ENCODE results near the gene IFNA10. TPM values are rescaled to one million over a fixed set of nuclear protein-coding genes. Genes with fewer than 3 reads are reported as not detected.
"Not testable (repeated sequence)": the region's sequence is repeated elsewhere in the genome, so short reads cannot be mapped to it uniquely, and the experiment has no call there.

IFNA10 gene
- not detected for polyA plus RNA-seq
- long read RNA-seq, donor 1, result 0 reads
- long read RNA-seq, donor 2, result 0 reads
- long read RNA-seq, donor 3, result 0 reads
- long read RNA-seq, donor 4, result 0 reads
- long read RNA-seq, donor 5, result 0 reads
- long read RNA-seq, donor 6, result 0 reads
- long read RNA-seq, donor 7, result 0 reads
- long read RNA-seq, donor 8, result 0 reads
- long read RNA-seq, donor 9, result 0 reads
- long read RNA-seq, donor 10, result 0 reads
- long read RNA-seq, donor 11, result 0 reads

DNA sequence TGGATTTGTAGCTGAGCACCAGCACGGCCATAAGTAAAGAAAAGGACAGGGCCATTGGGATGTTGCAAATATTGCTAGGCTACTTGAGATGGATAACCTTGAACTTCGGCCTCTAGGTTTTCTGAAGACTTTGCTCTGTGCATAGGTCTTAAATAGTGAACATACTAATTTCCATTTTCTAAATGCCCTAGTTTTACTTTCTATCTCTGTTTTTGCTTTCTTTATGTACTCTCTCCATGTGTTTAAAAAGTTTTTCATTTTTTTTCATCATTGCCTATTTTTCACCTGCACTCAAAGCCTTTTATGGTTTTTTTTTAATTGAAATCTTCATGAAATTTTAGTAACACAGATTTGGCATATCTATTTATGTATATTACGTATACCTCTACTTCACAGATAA lies at the start of gene IFNA10:
Gene IFNA10 (minus strand): TSS at position 101 of the 400 bp plus-strand sequence. CDS start 46 bp downstream, at position 55.
- H3K4me3 ChIP-seq (ENCODE audit: low read length); H3K9me3 ChIP-seq (ENCODE audit: control insufficient read depth, low read depth, low read length); H3K27me3 ChIP-seq (ENCODE audit: control insufficient read depth, insufficient read depth, low read length); DNase-seq; H3K4me1 ChIP-seq (ENCODE audit: control insufficient read depth, insufficient read depth, low read length); H3K36me3 ChIP-seq (ENCODE audit: control insufficient read depth, insufficient read depth, low read length); H3K27ac ChIP-seq (ENCODE audit: low read length): not testable (repeated sequence)
- WGBS (ENCODE audit: insufficient coverage, low lambda C conversion rate), result 100% methylated on average over 1 of the region's 3 CpGs

DNA sequence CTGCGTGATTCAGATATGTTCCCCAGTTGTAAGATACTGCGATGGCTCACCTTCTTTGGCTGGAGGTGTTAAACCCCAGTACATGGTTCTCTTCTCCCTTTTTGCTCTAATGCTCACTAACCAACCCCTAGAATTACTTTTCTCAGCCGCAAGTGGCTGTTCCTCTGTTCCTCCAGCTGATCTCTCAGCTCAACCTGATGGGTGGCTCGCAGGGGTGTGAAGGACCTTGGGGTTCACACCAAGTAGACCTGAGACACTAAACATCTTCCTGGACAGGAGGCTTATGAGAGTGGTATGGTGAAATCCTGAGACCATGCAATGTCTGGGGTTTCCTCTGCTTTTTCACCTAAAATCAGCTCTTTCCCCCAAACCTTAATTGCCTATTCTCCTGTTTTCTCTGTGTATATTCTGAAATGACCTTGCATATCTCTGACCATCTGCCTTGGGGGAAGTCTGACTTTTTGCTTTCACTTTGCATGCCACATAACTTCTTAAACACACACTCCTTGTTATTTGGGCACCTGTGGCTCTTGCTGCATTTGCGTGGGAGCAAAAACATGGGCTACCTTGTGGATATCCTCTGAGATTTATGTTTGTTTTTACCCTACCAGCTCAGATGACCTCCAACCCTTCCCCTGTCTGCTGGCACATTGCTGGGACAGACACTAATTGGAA lies 48.7 kb upstream of the IFNA10 start:
- Histone ChIP-seq H3K27me3 (ENCODE audit: control insufficient read depth, insufficient read depth, low read length) (peaks cover 3% of the 10 kb centered on the region), H3K4me1 (ENCODE audit: control insufficient read depth, insufficient read depth, low read length) (no peaks in the 10 kb centered on the region), H3K36me3 (ENCODE audit: control insufficient read depth, insufficient read depth, low read length) (no peaks in the 10 kb centered on the region), H3K4me3 (ENCODE audit: low read length) (no peak overlapping the region), H3K9me3 (ENCODE audit: control insufficient read depth, low read depth, low read length) (no peaks in the 10 kb centered on the region), H3K27ac (ENCODE audit: low read length) (no peak overlapping the region)
- no peak for DNase-seq
- no CpG with 5 or more reads among the region's 5 CpGs for WGBS (ENCODE audit: insufficient coverage, low lambda C conversion rate)

DNA sequence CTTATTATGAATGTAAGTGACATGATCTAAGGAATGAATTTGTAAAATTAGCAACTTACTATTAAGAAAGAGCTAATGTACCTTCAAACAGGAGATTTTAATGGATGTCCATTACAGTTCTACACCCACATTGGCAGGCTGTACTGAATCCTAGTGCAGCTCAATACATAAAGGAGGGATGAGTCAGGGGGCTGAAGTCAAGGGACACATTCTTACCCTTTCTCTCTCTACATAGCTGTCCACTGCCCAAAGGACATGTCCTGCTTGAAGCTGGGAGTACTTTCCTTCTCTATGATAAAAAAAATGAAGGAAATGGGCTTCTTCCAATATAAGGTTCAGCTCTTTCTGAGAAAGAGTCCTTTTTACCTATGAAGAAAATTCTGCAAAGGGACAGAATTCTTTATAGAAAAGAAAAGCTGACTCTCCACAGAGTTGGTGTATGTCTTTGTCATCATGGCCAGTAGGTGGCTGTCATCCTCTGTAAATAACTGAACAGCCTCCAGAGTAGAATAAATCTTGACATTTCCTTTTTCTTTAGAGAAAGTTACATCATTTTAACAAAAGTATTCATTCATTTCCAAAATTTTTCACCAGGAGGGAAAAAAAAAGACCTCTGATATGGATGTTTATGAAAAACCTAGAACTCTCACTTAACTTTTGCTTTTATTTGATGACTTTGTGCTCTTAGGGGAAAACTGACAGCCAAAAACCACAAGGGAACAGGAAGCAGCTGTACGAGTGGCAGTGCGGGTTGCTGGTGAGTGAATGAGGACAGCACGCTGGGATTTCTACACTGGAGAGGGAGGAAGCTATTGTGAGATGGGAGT lies 46.0 kb upstream of the IFNA10 start:
- no peak for DNase-seq
- Histone ChIP-seq H3K27me3 (ENCODE audit: control insufficient read depth, insufficient read depth, low read length) (peaks cover 3% of the 10 kb centered on the region), H3K9me3 (ENCODE audit: control insufficient read depth, low read depth, low read length) (no peaks in the 10 kb centered on the region), H3K4me1 (ENCODE audit: control insufficient read depth, insufficient read depth, low read length) (no peaks in the 10 kb centered on the region), H3K4me3 (ENCODE audit: low read length) (no peak overlapping the region), H3K36me3 (ENCODE audit: control insufficient read depth, insufficient read depth, low read length) (no peaks in the 10 kb centered on the region), H3K27ac (ENCODE audit: low read length) (no peak overlapping the region)
- whole genome bisulfite sequencing (ENCODE audit: insufficient coverage, low lambda C conversion rate), result 0% methylated on average over 1 of the region's 3 CpGs

DNA sequence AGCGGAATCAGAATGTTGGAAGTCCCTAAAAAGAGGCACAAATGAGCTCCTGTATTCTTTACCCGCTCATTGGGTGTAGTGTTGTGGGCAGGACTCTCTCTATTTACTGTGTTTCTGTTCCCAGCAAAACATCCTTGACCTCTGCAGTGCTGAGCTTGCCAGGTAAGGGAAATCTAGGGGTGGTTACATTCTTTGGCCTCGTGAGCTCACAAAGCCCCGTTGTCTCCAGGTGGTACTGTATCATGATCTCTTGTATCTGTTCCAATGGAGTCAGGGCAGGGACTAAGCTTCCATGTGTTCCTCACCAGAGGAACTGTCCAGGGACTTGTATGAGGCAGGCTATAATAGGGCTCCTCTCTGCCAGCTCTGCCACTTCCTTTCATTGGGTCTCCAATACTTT lies 44.7 kb upstream of the IFNA10 start:
- no CpG with 5 or more reads among the region's 4 CpGs for WGBS (ENCODE audit: insufficient coverage, low lambda C conversion rate)
- no peaks in the 10 kb centered on the region for H3K36me3 ChIP-seq (ENCODE audit: control insufficient read depth, insufficient read depth, low read length)
- H3K27ac ChIP-seq (ENCODE audit: low read length), result no peak overlapping the region
- H3K27me3 ChIP-seq (ENCODE audit: control insufficient read depth, insufficient read depth, low read length), result peaks cover 3% of the 10 kb centered on the region
- no peak for DNase-seq
- no peaks in the 10 kb centered on the region for H3K9me3 ChIP-seq (ENCODE audit: control insufficient read depth, low read depth, low read length)
- H3K4me3 ChIP-seq (ENCODE audit: low read length), result no peak overlapping the region
- no peaks in the 10 kb centered on the region for H3K4me1 ChIP-seq (ENCODE audit: control insufficient read depth, insufficient read depth, low read length)

DNA sequence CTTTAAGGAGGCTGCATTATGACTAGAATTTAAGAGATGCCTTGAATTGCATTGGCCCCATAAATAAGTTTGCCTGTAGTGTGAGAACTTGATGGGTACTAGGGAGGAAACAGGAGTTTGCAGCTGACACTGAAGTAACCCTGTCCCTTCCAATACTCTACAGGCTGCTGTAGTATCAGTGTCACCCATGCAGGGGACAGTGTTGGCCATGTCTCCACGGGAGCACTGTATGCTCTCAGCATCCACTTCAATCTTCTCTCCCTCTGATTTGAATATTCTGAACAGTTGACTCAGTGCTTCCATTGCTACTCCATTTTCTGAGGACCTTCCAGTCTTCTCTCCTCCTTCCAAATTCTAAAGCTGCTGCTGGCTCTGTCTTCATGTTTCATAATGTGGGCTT lies 44.2 kb upstream of the IFNA10 start:
- H3K36me3 ChIP-seq (ENCODE audit: control insufficient read depth, insufficient read depth, low read length), result no peaks in the 10 kb centered on the region
- no CpG with 5 or more reads among the region's 1 CpG for WGBS (ENCODE audit: insufficient coverage, low lambda C conversion rate)
- H3K27me3 ChIP-seq (ENCODE audit: control insufficient read depth, insufficient read depth, low read length), result peaks cover 3% of the 10 kb centered on the region
- H3K4me3 ChIP-seq (ENCODE audit: low read length), result no peak overlapping the region
- no peaks in the 10 kb centered on the region for H3K9me3 ChIP-seq (ENCODE audit: control insufficient read depth, low read depth, low read length)
- no peak overlapping the region for H3K27ac ChIP-seq (ENCODE audit: low read length)
- DNase-seq, result no peak
- no peaks in the 10 kb centered on the region for H3K4me1 ChIP-seq (ENCODE audit: control insufficient read depth, insufficient read depth, low read length)

DNA sequence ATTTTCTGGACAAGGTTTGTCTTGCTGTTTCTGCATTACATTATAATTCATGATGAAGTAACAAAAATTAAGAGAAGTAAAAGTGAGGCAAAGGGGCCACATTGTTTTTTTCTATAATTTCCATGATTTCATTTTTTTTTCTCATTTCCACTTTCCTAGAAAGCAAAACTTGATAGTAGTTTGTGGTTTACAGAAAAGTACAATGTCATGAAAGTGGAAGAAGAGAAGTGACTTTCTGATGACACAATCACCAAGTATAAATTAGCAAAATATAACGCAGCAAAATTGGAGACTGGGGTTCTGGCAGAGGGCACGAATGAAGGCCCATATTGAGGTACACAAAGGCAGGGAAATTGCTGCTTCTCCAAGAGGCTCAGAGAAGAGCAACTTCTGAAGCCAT lies 37.9 kb upstream of the IFNA10 start:
- Histone ChIP-seq H3K4me1 (ENCODE audit: control insufficient read depth, insufficient read depth, low read length) (no peaks in the 10 kb centered on the region), H3K4me3 (ENCODE audit: low read length) (no peak overlapping the region), H3K36me3 (ENCODE audit: control insufficient read depth, insufficient read depth, low read length) (no peaks in the 10 kb centered on the region), H3K27ac (ENCODE audit: low read length) (no peak overlapping the region), H3K27me3 (ENCODE audit: control insufficient read depth, insufficient read depth, low read length) (no peaks in the 10 kb centered on the region), H3K9me3 (ENCODE audit: control insufficient read depth, low read depth, low read length) (no peaks in the 10 kb centered on the region)
- no peak for DNase-seq
- WGBS (ENCODE audit: insufficient coverage, low lambda C conversion rate), result no CpG with 5 or more reads among the region's 2 CpGs

DNA sequence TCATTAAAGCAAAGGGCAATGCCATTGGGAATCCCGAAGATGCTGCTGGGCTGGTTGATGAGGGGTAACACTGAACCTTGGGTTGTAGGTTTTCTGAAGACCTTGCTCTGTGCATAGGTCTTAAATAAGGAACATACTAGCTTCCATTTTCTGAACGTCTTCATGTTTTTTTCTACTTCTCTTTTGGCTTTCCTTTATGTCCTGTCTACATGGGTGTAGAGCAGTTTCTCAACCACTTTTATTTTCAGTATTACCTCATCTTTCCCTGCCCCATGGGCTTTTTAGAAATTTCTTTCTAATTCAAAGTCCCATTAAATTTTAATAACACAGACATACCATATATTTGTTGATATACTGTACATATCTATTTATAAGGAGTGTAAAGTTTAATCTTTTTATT lies 33.0 kb upstream of the IFNA10 start, which contains the start of gene IFNA14:
Gene IFNA14 (minus strand): TSS at position 95 of the 400 bp plus-strand sequence. CDS start 70 bp downstream, at position 25.
- no peak for DNase-seq
- no peak within 1 kb of the TSS for H3K4me3 ChIP-seq (ENCODE audit: low read length)
- no peaks in the 10 kb centered on the region for H3K27me3 ChIP-seq (ENCODE audit: control insufficient read depth, insufficient read depth, low read length)
- no peaks in the 10 kb centered on the region for H3K9me3 ChIP-seq (ENCODE audit: control insufficient read depth, low read depth, low read length)
- H3K36me3 ChIP-seq (ENCODE audit: control insufficient read depth, insufficient read depth, low read length), result no peaks in the 10 kb centered on the region
- H3K27ac ChIP-seq (ENCODE audit: low read length), result no peak within 1 kb of the TSS
- WGBS (ENCODE audit: insufficient coverage, low lambda C conversion rate), result 80% methylated on average over 1 of the region's 2 CpGs
- H3K4me1 ChIP-seq (ENCODE audit: control insufficient read depth, insufficient read depth, low read length), result no peaks in the 10 kb centered on the region

DNA sequence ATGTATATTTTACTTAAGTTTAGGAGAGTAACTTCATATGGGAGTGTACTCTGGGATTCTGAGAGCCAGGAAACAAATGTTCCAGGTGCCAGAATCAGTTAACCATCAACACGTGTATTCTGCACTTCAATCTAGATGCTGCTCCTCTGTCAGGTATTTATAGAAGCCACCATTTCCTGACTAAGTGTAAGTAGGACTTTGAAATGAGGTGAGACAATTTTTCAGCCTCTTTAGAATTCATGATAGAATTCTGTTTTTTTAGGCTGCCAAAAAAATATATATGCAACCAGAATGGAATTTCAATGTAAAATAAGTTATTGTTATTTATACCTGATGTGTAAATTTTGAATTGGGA lies 29.4 kb upstream of the IFNA10 start:
- DNase-seq; H3K9me3 ChIP-seq (ENCODE audit: control insufficient read depth, low read depth, low read length); H3K27ac ChIP-seq (ENCODE audit: low read length); H3K4me3 ChIP-seq (ENCODE audit: low read length); H3K4me1 ChIP-seq (ENCODE audit: control insufficient read depth, insufficient read depth, low read length); H3K36me3 ChIP-seq (ENCODE audit: control insufficient read depth, insufficient read depth, low read length); H3K27me3 ChIP-seq (ENCODE audit: control insufficient read depth, insufficient read depth, low read length): not testable (repeated sequence)
- WGBS (ENCODE audit: insufficient coverage, low lambda C conversion rate), result no CpG with 5 or more reads among the region's 1 CpG

DNA sequence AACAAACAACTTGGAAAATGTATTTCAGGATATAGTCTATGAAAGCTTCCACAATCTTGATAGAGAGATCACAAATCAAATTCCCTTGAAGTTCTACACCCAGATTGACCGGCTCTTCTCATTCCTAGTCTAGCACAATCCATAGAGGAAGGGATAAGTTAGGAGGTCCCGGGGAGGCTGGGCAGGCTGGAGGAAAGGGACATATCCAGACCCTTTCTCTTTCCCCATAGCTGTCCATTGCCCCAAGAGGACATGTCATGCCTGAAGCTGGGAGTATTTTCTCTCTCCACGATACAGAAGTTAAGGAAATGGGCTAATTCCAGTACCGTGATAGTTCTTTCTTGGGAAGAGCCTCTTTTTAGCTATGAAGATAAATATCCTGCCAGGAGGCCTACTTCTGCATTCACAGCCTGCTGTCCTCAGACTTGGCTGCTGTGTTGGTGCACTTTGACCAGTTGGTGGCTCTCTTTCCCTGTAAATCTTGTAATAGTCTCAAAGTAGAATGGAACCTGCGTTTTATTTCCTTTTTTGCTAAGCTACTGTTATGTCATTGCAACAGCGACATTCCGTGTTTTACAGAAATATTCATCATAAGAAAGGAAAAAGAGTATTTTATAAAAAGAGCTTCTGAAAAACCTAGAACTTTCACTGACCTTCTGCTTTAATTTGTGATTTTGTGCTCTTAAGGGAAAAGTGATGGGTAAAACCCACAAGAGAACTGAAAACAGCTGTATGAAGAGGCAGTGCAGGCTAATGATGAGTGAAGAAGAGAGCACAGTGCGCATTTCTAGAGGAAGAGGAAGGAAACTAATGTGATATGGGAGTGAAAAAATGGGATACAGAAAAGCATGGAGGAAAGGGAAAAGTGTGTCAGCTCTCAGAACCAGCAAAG lies 28.8 kb upstream of the IFNA10 start:
- H3K4me1 ChIP-seq (ENCODE audit: control insufficient read depth, insufficient read depth, low read length), result not testable (repeated sequence)

DNA sequence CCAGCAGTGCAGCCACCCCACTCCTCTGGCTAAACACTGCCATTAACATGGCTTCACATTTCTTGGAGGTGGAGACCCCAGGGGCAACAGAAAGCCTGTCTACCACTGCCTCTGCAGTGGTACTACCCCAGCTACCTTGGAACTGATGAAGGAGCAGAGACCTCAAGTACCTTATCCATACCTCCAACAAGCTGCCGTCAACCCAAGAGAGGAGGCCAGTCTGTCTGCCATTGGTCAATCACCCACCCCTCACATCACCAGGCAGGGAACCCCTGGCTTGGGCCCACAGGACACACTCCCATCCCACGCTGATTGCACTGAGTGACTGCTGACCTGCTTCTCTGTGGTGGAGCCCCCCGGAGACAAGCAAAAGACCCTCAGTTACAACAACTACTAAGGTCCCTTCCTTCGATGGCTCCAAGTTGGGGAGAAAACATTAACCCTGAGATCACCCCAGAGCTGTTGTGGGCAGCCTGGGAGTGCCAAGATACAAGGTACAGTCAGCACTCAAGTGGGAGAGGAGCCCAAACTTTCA lies 27.3 kb upstream of the IFNA10 start:
- no peaks in the 10 kb centered on the region for H3K9me3 ChIP-seq (ENCODE audit: control insufficient read depth, low read depth, low read length)
- no peak for DNase-seq
- no peak overlapping the region for H3K27ac ChIP-seq (ENCODE audit: low read length)
- no CpG with 5 or more reads among the region's 4 CpGs for WGBS (ENCODE audit: insufficient coverage, low lambda C conversion rate)
- H3K36me3 ChIP-seq (ENCODE audit: control insufficient read depth, insufficient read depth, low read length), result no peaks in the 10 kb centered on the region
- no peaks in the 10 kb centered on the region for H3K4me1 ChIP-seq (ENCODE audit: control insufficient read depth, insufficient read depth, low read length)
- no peak overlapping the region for H3K4me3 ChIP-seq (ENCODE audit: low read length)
- H3K27me3 ChIP-seq (ENCODE audit: control insufficient read depth, insufficient read depth, low read length), result no peaks in the 10 kb centered on the region

More for the DNA sequence above, 28.8 kb upstream of the IFNA10 start:
- H3K9me3 ChIP-seq (ENCODE audit: control insufficient read depth, low read depth, low read length); H3K27ac ChIP-seq (ENCODE audit: low read length); H3K27me3 ChIP-seq (ENCODE audit: control insufficient read depth, insufficient read depth, low read length); H3K36me3 ChIP-seq (ENCODE audit: control insufficient read depth, insufficient read depth, low read length); H3K4me3 ChIP-seq (ENCODE audit: low read length): not testable (repeated sequence)
- WGBS (ENCODE audit: insufficient coverage, low lambda C conversion rate), result no CpG with 5 or more reads among the region's 8 CpGs
- peak in 1 of 2 donors; percentile 17 for DNase-seq

All from large intestine (tissue), 12 donors.